ENCODE data around the gene KLHDC7B. TPM values are rescaled to one million over a fixed set of nuclear protein-coding genes. Genes with fewer than 3 reads are reported as not detected.

The KLHDC7B gene
- total and polyA plus RNA-seq, 2 of the 13 experiments (the other 11 are each of a cell fraction or from before 2014, with no cell fraction given) = 0.11 TPM; not detected in 1

- TF ChIP-seq, protein P1, sequence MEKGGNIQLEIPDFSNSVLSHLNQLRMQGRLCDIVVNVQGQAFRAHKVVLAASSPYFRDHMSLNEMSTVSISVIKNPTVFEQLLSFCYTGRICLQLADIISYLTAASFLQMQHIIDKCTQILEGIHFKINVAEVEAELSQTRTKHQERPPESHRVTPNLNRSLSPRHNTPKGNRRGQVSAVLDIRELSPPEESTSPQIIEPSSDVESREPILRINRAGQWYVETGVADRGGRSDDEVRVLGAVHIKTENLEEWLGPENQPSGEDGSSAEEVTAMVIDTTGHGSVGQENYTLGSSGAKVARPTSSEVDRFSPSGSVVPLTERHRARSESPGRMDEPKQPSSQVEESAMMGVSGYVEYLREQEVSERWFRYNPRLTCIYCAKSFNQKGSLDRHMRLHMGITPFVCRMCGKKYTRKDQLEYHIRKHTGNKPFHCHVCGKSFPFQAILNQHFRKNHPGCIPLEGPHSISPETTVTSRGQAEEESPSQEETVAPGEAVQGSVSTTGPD (CRISPR knock-in tag; IDR thresholded peaks at IDR 0.05) = no peak
- TF ChIP-seq ETV5 (CRISPR knock-in tag; IDR thresholded peaks at IDR 0.05; ENCODE audit: borderline replicate concordance) (no peak), ZBTB20 (CRISPR knock-in tag; IDR thresholded peaks at IDR 0.05; ENCODE audit: borderline replicate concordance, low read depth) (no peak), ZNF326 (CRISPR knock-in tag; IDR thresholded peaks at IDR 0.05; ENCODE audit: borderline replicate concordance) (no peak), PHF20 (CRISPR knock-in tag; IDR thresholded peaks at IDR 0.05) (no peak; the same call in 1 of the 2 replicates), NFRKB (IDR thresholded peaks at IDR 0.05) (no peak), NFKB2 (CRISPR knock-in tag; IDR thresholded peaks at IDR 0.05; ENCODE audit: borderline replicate concordance) (no peak), AGO1 (IDR thresholded peaks at IDR 0.05; ENCODE audit: low read depth, low read length, poor library complexity, severe bottlenecking) (peak; percentile 97), SALL2 (CRISPR knock-in tag; IDR thresholded peaks at IDR 0.05) (no peak), ZNF10 (CRISPR knock-in tag; IDR thresholded peaks at IDR 0.05; ENCODE audit: borderline replicate concordance, low read depth) (no peak), TP53 (CRISPR knock-in tag; conservative IDR thresholded peaks at IDR 0.05) (no peak), ZNF264 (CRISPR knock-in tag; IDR thresholded peaks at IDR 0.05) (0 out of 2 replicates have a peak, but pooled peaks have one; percentile 35), SMYD3 (CRISPR knock-in tag; IDR thresholded peaks at IDR 0.05) (no peak), ZKSCAN5 (CRISPR knock-in tag; IDR thresholded peaks at IDR 0.05) (no peak), SUZ12 (IDR thresholded peaks at IDR 0.05; ENCODE audit: low read depth, low read length) (no peak), ZNF138 (CRISPR knock-in tag; IDR thresholded peaks at IDR 0.05; ENCODE audit: low read depth) (0 out of 2 replicates have a peak, but pooled peaks have one; percentile 62), NFYB (CRISPR knock-in tag; IDR thresholded peaks at IDR 0.05) (no peak), NONO (IDR thresholded peaks at IDR 0.05) (no peak), NONO (CRISPR knock-in tag; conservative IDR thresholded peaks at IDR 0.05) (no peak; the same call in none of the 2 replicates), FIP1L1 (IDR thresholded peaks at IDR 0.05; ENCODE audit: borderline replicate concordance, insufficient read depth, low read depth, low read length) (no peak), ZBTB33 (CRISPR knock-in tag; IDR thresholded peaks at IDR 0.05) (no peak), ZNF30 (CRISPR knock-in tag; IDR thresholded peaks at IDR 0.05) (no peak), GLMP (CRISPR knock-in tag; IDR thresholded peaks at IDR 0.05; ENCODE audit: borderline replicate concordance) (no peak), HOXA5 (CRISPR knock-in tag; IDR thresholded peaks at IDR 0.05) (peak; percentile 48), KMT2B (CRISPR knock-in tag; IDR thresholded peaks at IDR 0.05) (no peak), HES4 (CRISPR knock-in tag; IDR thresholded peaks at IDR 0.05; ENCODE audit: borderline replicate concordance) (no peak; the same call in 1 of the 2 replicates)
- TF ChIP-seq, protein P2, sequence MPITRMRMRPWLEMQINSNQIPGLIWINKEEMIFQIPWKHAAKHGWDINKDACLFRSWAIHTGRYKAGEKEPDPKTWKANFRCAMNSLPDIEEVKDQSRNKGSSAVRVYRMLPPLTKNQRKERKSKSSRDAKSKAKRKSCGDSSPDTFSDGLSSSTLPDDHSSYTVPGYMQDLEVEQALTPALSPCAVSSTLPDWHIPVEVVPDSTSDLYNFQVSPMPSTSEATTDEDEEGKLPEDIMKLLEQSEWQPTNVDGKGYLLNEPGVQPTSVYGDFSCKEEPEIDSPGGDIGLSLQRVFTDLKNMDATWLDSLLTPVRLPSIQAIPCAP (CRISPR knock-in tag; IDR thresholded peaks at IDR 0.05; ENCODE audit: low read depth) = no peak
Measured at GRCh38 chr22:50526108-50526833, 19.4 kb upstream of the KLHDC7B start (continued).
